Activated naive CD8-positive, alpha-beta T cell treated with anti-CD3 and anti-CD28 coated beads, Interleukin-2, amount 10 ng/mL, durations not matched to agents 7 days and 5 days (primary cell): ENCODE data around the gene CPSF3. TPM values are rescaled to one million over a fixed set of nuclear protein-coding genes. Genes with fewer than 3 reads are reported as not detected.

Experiments used
- ATAC-seq: fragments of 150-1000 bp; cut with Tn5 transposase; one replicate; pipeline ENCODE4 v1.10.0; 2021; ENCODE audit warnings: low read depth, moderate library complexity
- POLR2A ChIA-PET: fragments of 350-600 bp; sonication (Branson Sonifier 250); formaldehyde crosslinking; loops from one replicate; lab custom pipeline; 2021; ENCODE audit warnings: antibody characterized with exemption; lab: Charles Lee
- DNase-seq: peaks from one replicate; pipeline ENCODE4 v3.0.0; 2021
- H3K27ac Mint-ChIP-seq: one replicate; pipeline ENCODE4 v1.8.0; 2022; ENCODE audit warnings: mild to moderate bottlenecking, mixed read lengths
- H3K27me3 Mint-ChIP-seq: one replicate; pipeline ENCODE4 v1.8.0; 2022; ENCODE audit warnings: mild to moderate bottlenecking, moderate library complexity, mixed read lengths
- H3K36me3 Mint-ChIP-seq: one replicate; pipeline ENCODE4 v1.8.0; 2021; ENCODE audit warnings: mild to moderate bottlenecking, mixed read lengths
- H3K4me1 Mint-ChIP-seq: one replicate; pipeline ENCODE4 v1.8.0; 2021; ENCODE audit warnings: mixed read lengths
- H3K4me3 Mint-ChIP-seq: one replicate; pipeline ENCODE4 v1.8.0; 2022; ENCODE audit warnings: mild to moderate bottlenecking, moderate library complexity, mixed read lengths
- H3K9me3 Mint-ChIP-seq: one replicate; pipeline ENCODE4 v1.8.0; 2021; ENCODE audit warnings: mixed read lengths
- total RNA-seq, 2 experiments: library from RNA; stranded (reverse); gene quantifications; one replicate each; pipeline ENCODE4 v1.2.3, GENCODE V29; 2021

Gene CPSF3
- total RNA-seq, 2 experiments from 2014 or later = 43.3 to 48.0 TPM

DNA sequence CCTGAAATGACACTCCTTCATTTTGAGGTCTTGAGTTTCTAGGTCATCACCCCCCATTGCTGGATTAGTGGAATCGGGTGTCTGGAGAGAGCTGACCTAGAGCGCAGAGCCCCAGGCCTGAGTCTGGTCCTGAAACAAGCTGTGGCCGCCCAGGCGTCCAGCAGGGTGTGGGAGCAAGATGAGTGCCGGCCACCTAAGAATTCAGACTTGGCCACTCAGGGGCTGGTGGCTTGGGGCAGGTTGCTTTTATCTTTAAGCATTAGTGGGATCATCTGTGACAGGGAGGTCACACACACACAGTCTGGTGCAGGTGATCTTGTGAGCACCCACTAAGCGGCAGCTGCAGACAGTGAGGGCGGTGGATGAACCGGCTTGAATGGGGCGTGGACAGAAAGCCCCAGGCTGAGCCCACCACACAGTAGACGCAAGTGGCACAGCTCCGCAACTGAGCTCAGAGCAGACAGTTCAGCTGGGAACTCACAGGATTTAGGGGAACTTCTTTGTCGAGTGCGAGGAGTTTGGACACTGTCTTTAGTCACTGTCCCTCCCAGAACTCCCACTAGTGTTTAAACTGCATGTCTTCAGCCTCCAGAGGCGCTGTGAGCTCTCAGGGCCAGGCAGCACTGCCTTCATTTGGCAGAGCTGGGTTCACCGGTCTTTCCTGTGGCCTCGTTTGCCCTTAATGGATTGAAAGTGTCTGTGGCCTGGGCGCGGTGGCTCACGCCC is 21.6 kb upstream of the CPSF3 start:
- no peaks in the 10 kb centered on the region for H3K36me3 Mint-ChIP-seq
- H3K27ac Mint-ChIP-seq = no peak overlapping the region
- DNase-seq = no peak
- H3K9me3 Mint-ChIP-seq = no peaks in the 10 kb centered on the region
- no peaks in the 10 kb centered on the region for H3K4me1 Mint-ChIP-seq
- no peaks in the 10 kb centered on the region for H3K27me3 Mint-ChIP-seq
- no peak for ATAC-seq
- POLR2A ChIA-PET = interaction anchor here (0.6 kb wide), 1 partner anchor 150 kb away, joined by 3 read pairs; no protein-coding TSS in a partner anchor
- H3K4me3 Mint-ChIP-seq = no peak overlapping the region

GRCh38 chr2:9403924-9404323 is 19.5 kb upstream of the CPSF3 start:
- Mint-ChIP-seq H3K27ac (no peak overlapping the region), H3K27me3 (no peaks in the 10 kb centered on the region), H3K9me3 (no peaks in the 10 kb centered on the region), H3K4me3 (no peak overlapping the region), H3K36me3 (no peaks in the 10 kb centered on the region), H3K4me1 (no peaks in the 10 kb centered on the region)
- DNase-seq (no peak), ATAC-seq (no peak)
- POLR2A ChIA-PET = interaction anchor here (0.5 kb wide), 1 partner anchor 723 kb away, joined by 12 read pairs; no protein-coding TSS in a partner anchor

DNA sequence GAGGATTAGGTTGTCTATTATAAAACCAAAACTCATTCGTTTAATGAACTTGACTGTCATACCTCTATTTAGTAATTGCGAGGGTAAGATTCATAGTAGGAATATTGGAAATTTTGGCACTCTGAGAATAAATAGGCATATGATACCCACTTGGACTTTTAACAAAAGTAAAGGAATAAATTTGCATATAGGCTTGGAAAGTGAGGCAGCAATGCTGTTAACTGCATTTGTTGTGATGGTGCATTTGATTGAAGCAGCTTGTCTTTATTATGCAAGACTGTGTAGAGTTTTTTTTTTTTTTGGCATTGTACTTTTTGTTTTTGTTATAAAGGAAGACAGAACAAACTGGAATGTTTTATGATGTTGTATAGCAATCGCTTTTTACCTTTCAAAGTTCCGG is 19.0 kb upstream of the CPSF3 start:
- DNase-seq (no peak), ATAC-seq (no peak)
- H3K27ac Mint-ChIP-seq = no peak overlapping the region
- no peaks in the 10 kb centered on the region for H3K36me3 Mint-ChIP-seq
- H3K4me3 Mint-ChIP-seq = no peak overlapping the region
- H3K9me3 Mint-ChIP-seq = no peaks in the 10 kb centered on the region
- POLR2A ChIA-PET = interaction anchor here (0.5 kb wide), 1 partner anchor 724 kb away, joined by 12 read pairs; no protein-coding TSS in a partner anchor
- H3K27me3 Mint-ChIP-seq = no peaks in the 10 kb centered on the region
- H3K4me1 Mint-ChIP-seq = no peaks in the 10 kb centered on the region

DNA sequence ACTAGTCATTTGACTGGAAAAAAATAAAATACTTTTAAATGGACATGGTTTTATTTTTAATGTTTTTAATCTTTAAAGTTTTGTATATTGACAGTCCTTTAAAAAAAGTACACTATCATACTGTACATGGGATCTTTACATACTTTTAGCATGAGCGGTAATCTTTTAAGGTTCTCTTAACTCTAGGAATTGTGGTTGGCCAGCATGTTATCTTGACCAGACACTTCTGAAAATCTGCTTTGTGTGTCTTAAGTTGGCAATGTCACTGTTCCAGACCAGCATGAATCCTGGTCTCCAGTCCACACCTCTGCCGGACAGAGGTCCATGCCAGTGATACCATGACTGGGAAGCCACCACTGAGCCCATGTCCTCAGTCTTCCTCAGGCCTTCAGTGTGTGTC is 17.8 kb upstream of the CPSF3 start:
- ATAC-seq = no peak
- H3K4me1 Mint-ChIP-seq = no peaks in the 10 kb centered on the region
- no peaks in the 10 kb centered on the region for H3K27me3 Mint-ChIP-seq
- peaks cover 3% of the 10 kb centered on the region for H3K36me3 Mint-ChIP-seq
- POLR2A ChIA-PET = no interaction called here
- H3K9me3 Mint-ChIP-seq = no peaks in the 10 kb centered on the region
- H3K4me3 Mint-ChIP-seq = no peak overlapping the region
- H3K27ac Mint-ChIP-seq = no peak overlapping the region
- no peak for DNase-seq

GRCh38 chr2:9406529-9407362 is 16.7 kb upstream of the CPSF3 start:
- Mint-ChIP-seq H3K27me3 (no peaks in the 10 kb centered on the region), H3K9me3 (no peaks in the 10 kb centered on the region), H3K4me1 (peaks cover 2% of the 10 kb centered on the region), H3K36me3 (peaks cover 6% of the 10 kb centered on the region), H3K4me3 (no peak overlapping the region), H3K27ac (no peak overlapping the region)
- no peak for ATAC-seq
- POLR2A ChIA-PET = no interaction called here
- DNase-seq = no peak

DNA sequence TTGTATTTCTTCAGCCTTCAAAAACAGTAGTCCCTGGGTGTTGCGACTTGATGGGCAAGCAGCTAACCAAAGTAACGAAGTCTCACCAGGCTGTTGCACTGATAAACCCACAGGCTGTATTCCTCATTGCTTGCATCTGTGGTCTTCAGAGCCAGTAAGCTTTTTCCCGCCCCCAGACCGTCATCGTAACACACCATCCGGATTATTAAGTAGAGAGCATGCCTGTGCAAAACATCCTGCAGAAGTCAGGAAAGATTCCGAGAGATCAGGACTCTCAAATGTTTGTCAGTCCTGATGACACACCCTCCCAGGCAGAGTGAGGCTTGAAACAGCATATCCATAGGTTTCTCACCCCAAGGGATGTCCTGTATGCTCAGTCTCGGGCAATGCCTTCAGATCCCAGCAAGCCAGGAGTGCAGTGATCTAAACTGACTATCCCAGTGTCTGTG is 16.1 kb upstream of the CPSF3 start:
- Mint-ChIP-seq H3K27ac (no peak overlapping the region), H3K27me3 (no peaks in the 10 kb centered on the region), H3K4me3 (no peak overlapping the region), H3K9me3 (no peaks in the 10 kb centered on the region), H3K4me1 (peaks cover 2% of the 10 kb centered on the region), H3K36me3 (peaks cover 7% of the 10 kb centered on the region)
- no peak for DNase-seq
- ATAC-seq = no peak
- POLR2A ChIA-PET = no interaction called here

DNA sequence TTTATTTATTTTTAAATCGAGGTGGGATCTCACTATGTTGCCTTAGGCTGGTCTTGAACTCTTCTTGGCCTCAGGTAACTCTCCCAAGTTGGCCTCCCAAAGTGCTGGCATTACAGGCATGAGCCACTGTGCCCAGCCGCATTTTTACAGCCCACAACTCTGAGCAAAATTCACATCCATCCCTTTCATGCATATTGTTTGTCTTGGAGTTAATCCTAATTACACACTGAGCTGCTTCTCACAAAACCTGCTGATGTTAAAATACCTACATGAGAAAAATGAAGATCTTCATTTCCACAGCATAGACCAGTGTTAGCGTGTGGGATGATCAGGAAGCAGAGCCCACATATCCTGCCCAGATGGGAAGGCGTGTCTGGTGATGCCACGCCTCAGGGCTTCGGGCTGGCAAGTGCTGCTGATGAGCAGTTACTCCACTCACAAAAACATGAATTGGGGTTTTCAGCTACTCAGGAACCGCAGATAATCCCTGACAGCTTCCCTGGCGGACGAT is 14.8 kb upstream of the CPSF3 start:
- peaks cover 7% of the 10 kb centered on the region for H3K36me3 Mint-ChIP-seq
- H3K4me3 Mint-ChIP-seq = no peak overlapping the region
- no peak for DNase-seq
- no peak for ATAC-seq
- peaks cover 2% of the 10 kb centered on the region for H3K4me1 Mint-ChIP-seq
- POLR2A ChIA-PET = interaction anchor here (2.5 kb wide), 1 partner anchor 14 kb away, joined by 6 read pairs; the partner anchor contains the start of gene ITGB1BP1
- H3K9me3 Mint-ChIP-seq = no peaks in the 10 kb centered on the region
- peak overlapping the region; percentile 34 for H3K27ac Mint-ChIP-seq
- H3K27me3 Mint-ChIP-seq = no peaks in the 10 kb centered on the region

GRCh38 chr2:9410108-9410507 is 13.3 kb upstream of the CPSF3 start:
- POLR2A ChIA-PET = interaction anchor here (2.5 kb wide), 1 partner anchor 13 kb away, joined by 6 read pairs; the partner anchor contains the start of gene ITGB1BP1
- no peaks in the 10 kb centered on the region for H3K27me3 Mint-ChIP-seq
- no peaks in the 10 kb centered on the region for H3K9me3 Mint-ChIP-seq
- H3K27ac Mint-ChIP-seq = no peak overlapping the region
- ATAC-seq = peak; percentile 45
- no peak overlapping the region for H3K4me3 Mint-ChIP-seq
- peaks cover 9% of the 10 kb centered on the region for H3K4me1 Mint-ChIP-seq
- DNase-seq = no peak
- H3K36me3 Mint-ChIP-seq = peaks cover 14% of the 10 kb centered on the region

DNA sequence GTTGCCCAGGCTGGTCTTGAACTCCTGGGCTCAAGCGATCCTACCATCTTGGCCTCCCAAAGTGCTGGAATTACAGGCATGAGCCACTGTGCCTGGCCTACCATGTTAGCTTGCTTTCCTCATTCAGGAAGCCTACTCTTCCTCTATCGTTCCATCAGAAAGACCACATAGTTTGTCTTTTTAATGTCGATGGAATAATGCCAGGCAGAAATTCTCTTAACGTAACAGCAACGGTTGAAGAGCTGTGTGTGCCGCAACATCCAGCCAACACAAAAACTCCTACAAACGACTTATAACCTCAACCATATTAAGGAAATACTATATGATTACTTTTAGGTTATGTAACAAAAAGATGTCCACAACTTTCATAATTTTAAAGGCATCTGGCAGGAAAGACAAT is 10.7 kb upstream of the CPSF3 start:
- Mint-ChIP-seq H3K27me3 (no peaks in the 10 kb centered on the region), H3K4me3 (no peak overlapping the region), H3K36me3 (peaks cover 20% of the 10 kb centered on the region), H3K27ac (no peak overlapping the region), H3K4me1 (peaks cover 20% of the 10 kb centered on the region), H3K9me3 (no peaks in the 10 kb centered on the region)
- POLR2A ChIA-PET = interaction anchor here (1.9 kb wide), 1 partner anchor 10 kb away, joined by 5 read pairs; the partner anchor contains the start of genes CPSF3 and ITGB1BP1
- no peak for ATAC-seq
- no peak for DNase-seq

- Mint-ChIP-seq H3K4me3 (no peak overlapping the region), H3K9me3 (no peaks in the 10 kb centered on the region), H3K27ac (no peak overlapping the region), H3K36me3 (peaks cover 25% of the 10 kb centered on the region), H3K27me3 (no peaks in the 10 kb centered on the region), H3K4me1 (peaks cover 33% of the 10 kb centered on the region)
- DNase-seq (no peak), ATAC-seq (no peak)
- POLR2A ChIA-PET = no interaction called here
Measured at GRCh38 chr2:9415516-9416169, 7.8 kb upstream of the CPSF3 start.

GRCh38 chr2:9416267-9416961 is 7.0 kb upstream of the CPSF3 start:
- Mint-ChIP-seq H3K27me3 (no peaks in the 10 kb centered on the region), H3K27ac (peak overlapping the region; percentile 52), H3K36me3 (peaks cover 24% of the 10 kb centered on the region), H3K9me3 (no peaks in the 10 kb centered on the region), H3K4me1 (peaks cover 33% of the 10 kb centered on the region), H3K4me3 (peak overlapping the region; percentile 0)
- POLR2A ChIA-PET = no interaction called here
- ATAC-seq (no peak), DNase-seq (no peak)

GRCh38 chr2:9416962-9417316 is 6.5 kb upstream of the CPSF3 start:
- POLR2A ChIA-PET = no interaction called here
- ATAC-seq (no peak), DNase-seq (no peak)
- Mint-ChIP-seq H3K27me3 (no peaks in the 10 kb centered on the region), H3K9me3 (no peaks in the 10 kb centered on the region), H3K4me1 (peaks cover 37% of the 10 kb centered on the region), H3K4me3 (peak overlapping the region; percentile 0), H3K36me3 (peaks cover 25% of the 10 kb centered on the region), H3K27ac (peak overlapping the region; percentile 52)
